SK-N-MC (cell line): Measurements from ENCODE around the gene ANKUB1.

Experiments
- DNase-seq: peaks from one replicate; pipeline ENCODE4 v3.0.0-alpha.2; 2011; ENCODE audit warnings: low read depth, low spot score
- H3K27ac ChIP-seq: fragments of 200-600 bp; sonication (generic); 2 replicates; pipeline ENCODE4 v1.5.1; 2016; ENCODE audit warnings: mixed run types
- H3K36me3 ChIP-seq: fragments of 200-600 bp; sonication (generic); 2 replicates; pipeline ENCODE4 v1.6.1; 2017; ENCODE audit warnings: antibody characterized with exemption, low read length, mixed read lengths; ENCODE audit not compliant: insufficient read depth
- H3K4me3 ChIP-seq: fragments of 200-600 bp; sonication (generic); 2 replicates; pipeline ENCODE4 v1.5.1; 2016
- H3K9ac ChIP-seq: fragments of 200-600 bp; sonication (generic); 2 replicates; pipeline ENCODE4 v1.8.0; 2017; ENCODE audit warnings: mixed run types, mixed read lengths; ENCODE audit not compliant: insufficient read length
- H3K9me3 ChIP-seq: fragments of 200-600 bp; sonication (generic); 2 replicates; pipeline ENCODE4 v1.6.1; 2017; ENCODE audit warnings: low read depth, mild to moderate bottlenecking, antibody characterized with exemption, low read length, moderate library complexity, mixed read lengths
- EZH2 ChIP-seq: fragments of 200-600 bp; sonication (generic); IDR thresholded peaks from one replicate; pipeline ENCODE4 v1.6.1; 2017; ENCODE audit warnings: antibody characterized with exemption
- FOXP2 ChIP-seq: optimal IDR thresholded peaks from 2 replicates; pipeline ENCODE3; 2011; ENCODE audit warnings: mild to moderate bottlenecking, moderate library complexity; ENCODE audit not compliant: insufficient read depth; ENCODE audit errors: extremely low read length, control extremely low read depth
- POLR2AphosphoS5 ChIP-seq: IDR thresholded peaks from 2 replicates; pipeline ENCODE4 v1.6.1; 2012; ENCODE audit warnings: mild to moderate bottlenecking, low read depth, low read length, borderline replicate concordance

ANKUB1 gene

DNA sequence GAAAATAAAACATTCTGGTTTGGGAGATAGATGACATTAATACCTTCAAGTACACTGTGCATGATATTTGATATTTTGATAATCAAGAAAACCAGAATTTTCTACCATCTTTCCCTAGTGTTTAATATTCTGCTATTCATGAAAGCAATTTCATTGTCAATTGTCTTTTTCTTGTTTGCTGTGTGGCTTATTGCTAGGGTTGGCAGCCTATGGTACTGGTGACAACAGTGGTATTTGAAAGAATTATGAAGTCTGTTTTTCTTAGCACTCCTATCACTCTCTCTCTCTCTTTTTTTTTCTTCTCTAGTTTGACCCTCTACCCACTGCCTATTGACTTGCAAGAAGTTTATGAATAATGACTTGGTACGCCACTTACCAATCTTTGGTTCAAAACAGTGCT is 36.0 kb upstream of the ANKUB1 start:
- TF ChIP-seq FOXP2 (no peak), POLR2AphosphoS5 (no peak), EZH2 (no peak)
- H3K9ac ChIP-seq: no peak overlapping the region
- peaks cover 3% of the 10 kb centered on the region; the same call in 1 of the 2 replicates for H3K36me3 ChIP-seq
- peaks cover 17% of the 10 kb centered on the region; the same call in 1 of the 2 replicates for H3K9me3 ChIP-seq
- no peak overlapping the region for H3K4me3 ChIP-seq
- H3K27ac ChIP-seq: no peak overlapping the region
- no peak for DNase-seq

DNA sequence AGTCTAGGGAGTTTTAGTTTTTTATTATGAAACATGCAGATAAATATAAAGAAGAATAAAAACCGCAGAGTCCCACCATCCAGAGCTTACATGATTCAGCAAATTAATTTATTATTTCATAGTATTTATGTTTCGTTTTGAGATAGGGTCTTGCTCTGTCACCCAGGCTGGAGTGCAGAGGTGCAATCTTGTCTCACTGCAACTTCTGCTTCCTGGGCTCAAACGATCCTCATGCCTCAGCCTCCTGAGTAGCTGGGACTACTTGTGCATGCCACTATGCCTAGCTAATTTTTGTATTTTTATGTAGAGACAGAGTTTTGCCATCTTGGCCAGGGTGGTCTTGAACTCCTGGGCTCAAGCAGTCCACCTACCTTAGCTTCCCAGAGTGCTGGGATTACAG is 34.3 kb upstream of the ANKUB1 start:
- no peak for DNase-seq
- peaks cover 15% of the 10 kb centered on the region; the same call in 1 of the 2 replicates for H3K9me3 ChIP-seq
- H3K36me3 ChIP-seq: peaks cover 19% of the 10 kb centered on the region; the same call in 1 of the 2 replicates
- no peak overlapping the region for H3K4me3 ChIP-seq
- H3K9ac ChIP-seq: no peak overlapping the region
- H3K27ac ChIP-seq: no peak overlapping the region
- no peak for TF ChIP-seq POLR2AphosphoS5
- TF ChIP-seq FOXP2: no peak
- TF ChIP-seq EZH2: no peak

DNA sequence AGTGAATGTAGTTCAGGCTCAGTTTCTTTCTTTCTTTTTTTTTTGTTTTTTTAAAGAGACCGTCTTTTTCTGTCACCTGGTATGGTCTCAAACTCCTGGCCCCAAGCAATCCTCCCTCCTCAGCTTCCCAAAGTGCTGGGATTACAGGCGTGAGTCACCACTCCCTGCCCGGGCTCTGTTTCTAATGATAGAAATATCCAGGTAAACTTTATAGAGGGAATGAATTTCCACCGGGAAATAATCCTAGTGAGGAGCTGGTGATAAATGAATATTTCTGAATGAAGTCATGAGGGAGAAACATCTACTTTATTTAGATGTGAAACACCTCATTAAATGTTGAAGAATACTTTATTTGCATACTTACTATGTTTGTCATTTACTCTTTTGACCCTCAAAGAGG is 27.8 kb upstream of the ANKUB1 start:
- no peak overlapping the region for H3K27ac ChIP-seq
- no peak for DNase-seq
- H3K9me3 ChIP-seq: peaks cover 8% of the 10 kb centered on the region; the same call in 1 of the 2 replicates
- no peak overlapping the region for H3K9ac ChIP-seq
- no peak overlapping the region for H3K4me3 ChIP-seq
- TF ChIP-seq POLR2AphosphoS5 (no peak), FOXP2 (no peak), EZH2 (no peak)
- peaks cover 20% of the 10 kb centered on the region for H3K36me3 ChIP-seq

GRCh38 chr3:149819432-149819831 is 27.1 kb upstream of the ANKUB1 start:
- Histone ChIP-seq H3K9ac (no peak overlapping the region), H3K9me3 (peaks cover 8% of the 10 kb centered on the region; the same call in 1 of the 2 replicates), H3K4me3 (no peak overlapping the region), H3K36me3 (peaks cover 20% of the 10 kb centered on the region), H3K27ac (no peak overlapping the region)
- no peak for DNase-seq
- TF ChIP-seq EZH2 (no peak), POLR2AphosphoS5 (no peak), FOXP2 (no peak)

- no peak for TF ChIP-seq POLR2AphosphoS5
- no peak for TF ChIP-seq EZH2
- TF ChIP-seq FOXP2: no peak
- Histone ChIP-seq H3K36me3 (peaks cover 4% of the 10 kb centered on the region; the same call in 1 of the 2 replicates), H3K27ac (no peak overlapping the region), H3K9ac (no peak overlapping the region), H3K9me3 (peaks cover 8% of the 10 kb centered on the region; the same call in 1 of the 2 replicates), H3K4me3 (no peak overlapping the region)
- DNase-seq: no peak
Measured at GRCh38 chr3:149816986-149817385, 24.6 kb upstream of the ANKUB1 start.

DNA sequence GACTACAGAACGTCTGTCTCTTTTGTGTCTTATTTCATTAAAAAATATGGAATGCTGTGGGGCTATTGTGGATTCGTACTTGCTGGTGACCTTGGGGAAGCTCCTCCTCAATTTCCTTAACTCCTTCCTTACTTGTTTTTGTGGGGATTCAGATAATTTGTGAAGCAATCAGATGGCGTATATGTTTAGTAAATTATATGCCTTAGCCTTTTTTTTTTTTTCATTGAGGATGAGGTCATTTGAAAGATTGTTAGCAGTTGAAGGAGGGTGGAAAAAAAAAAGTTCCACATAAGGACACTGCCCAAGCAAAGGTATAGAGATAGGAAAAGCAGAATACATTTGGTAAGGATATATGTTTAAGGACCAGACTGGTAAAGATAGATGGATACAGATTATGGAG is 24.0 kb upstream of the ANKUB1 start:
- Histone ChIP-seq H3K4me3 (no peak overlapping the region), H3K9me3 (peaks cover 2% of the 10 kb centered on the region; the same call in 1 of the 2 replicates), H3K36me3 (no peaks in the 10 kb centered on the region; the same call in 1 of the 2 replicates), H3K27ac (no peak overlapping the region), H3K9ac (no peak overlapping the region)
- no peak for TF ChIP-seq EZH2
- TF ChIP-seq POLR2AphosphoS5: no peak
- TF ChIP-seq FOXP2: no peak
- DNase-seq: no peak

GRCh38 chr3:149815728-149816127 is 23.4 kb upstream of the ANKUB1 start:
- TF ChIP-seq POLR2AphosphoS5: no peak
- Histone ChIP-seq H3K9me3 (no peaks in the 10 kb centered on the region; the same call in 1 of the 2 replicates), H3K36me3 (no peaks in the 10 kb centered on the region; the same call in 1 of the 2 replicates), H3K4me3 (no peak overlapping the region), H3K9ac (no peak overlapping the region), H3K27ac (no peak overlapping the region)
- DNase-seq: no peak

DNA sequence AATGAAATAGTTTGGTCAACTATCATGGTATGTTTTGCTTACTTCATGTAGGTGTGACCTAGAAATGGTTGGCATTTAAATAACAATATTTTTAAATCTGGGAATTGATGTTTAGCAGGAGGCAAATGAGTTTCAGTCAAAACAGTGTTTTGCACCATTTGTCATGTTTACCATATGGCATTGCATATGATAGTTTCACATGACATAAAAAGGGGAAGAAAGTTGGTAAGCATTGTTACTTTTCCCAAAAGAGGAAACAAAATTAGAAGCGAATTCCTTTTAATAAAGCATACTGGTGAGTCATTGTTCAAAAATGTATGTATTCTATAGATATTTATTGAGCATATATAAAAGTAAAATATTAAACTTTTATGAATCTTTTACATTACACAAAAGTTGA is 23.0 kb upstream of the ANKUB1 start:
- DNase-seq: no peak
- Histone ChIP-seq H3K9me3 (no peaks in the 10 kb centered on the region; the same call in 1 of the 2 replicates), H3K4me3 (peak overlapping the region; percentile 87), H3K9ac (no peak overlapping the region), H3K36me3 (no peaks in the 10 kb centered on the region; the same call in 1 of the 2 replicates), H3K27ac (no peak overlapping the region)
- TF ChIP-seq EZH2: no peak
- TF ChIP-seq POLR2AphosphoS5: no peak
- TF ChIP-seq FOXP2: no peak

DNA sequence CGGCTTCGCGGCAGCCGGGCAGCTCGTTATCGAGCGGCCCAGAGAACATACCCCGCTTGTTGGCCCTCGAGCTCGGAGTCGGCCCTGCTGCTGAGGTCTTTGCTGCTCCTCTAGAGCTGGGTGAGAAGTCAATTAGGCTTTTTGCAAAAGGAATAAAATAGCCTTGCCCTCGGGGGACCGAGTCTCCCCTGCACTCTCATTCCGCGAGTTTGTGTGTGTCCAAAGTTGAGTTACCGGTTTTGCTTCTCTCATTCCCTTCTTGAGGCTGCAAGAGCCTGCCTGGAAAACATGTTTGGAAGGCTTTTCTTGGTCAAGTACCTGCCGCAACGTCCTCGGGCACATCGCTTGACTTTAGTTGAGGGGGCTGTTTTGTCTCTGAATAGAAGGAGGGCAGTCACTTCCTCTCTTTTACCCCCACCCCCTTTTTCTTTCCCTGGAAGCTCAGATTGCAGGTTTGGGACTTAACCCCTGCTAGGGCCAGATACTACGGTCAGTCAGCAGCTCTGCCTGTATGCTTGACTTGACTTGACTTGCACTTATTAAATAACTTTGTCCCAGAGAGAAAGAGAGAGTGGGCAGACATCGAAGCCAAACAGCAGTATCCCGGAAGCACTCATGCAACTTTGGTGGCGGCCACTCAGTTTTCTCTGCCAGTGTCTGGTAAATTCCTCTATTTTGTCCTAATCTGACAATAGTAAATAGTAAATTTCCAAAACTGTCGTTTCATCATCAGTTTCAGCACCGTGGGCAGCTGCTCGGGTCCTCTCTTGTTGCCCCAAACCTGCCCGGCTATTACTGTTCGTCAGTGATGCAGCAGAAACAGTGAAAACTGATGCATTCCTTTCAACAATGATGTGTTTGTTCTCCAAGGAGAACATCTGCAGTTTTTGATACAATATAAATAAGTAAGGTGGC is 21.3 kb upstream of the ANKUB1 start:
- Histone ChIP-seq H3K9ac (peak overlapping the region; percentile 84), H3K36me3 (no peaks in the 10 kb centered on the region; the same call in 1 of the 2 replicates), H3K27ac (peak overlapping the region; percentile 32; the same call in 1 of the 2 replicates), H3K4me3 (peak overlapping the region; percentile 87), H3K9me3 (no peaks in the 10 kb centered on the region)
- no peak for TF ChIP-seq FOXP2
- TF ChIP-seq EZH2: no peak
- DNase-seq: no peak
